Measurements from ENCODE around the gene CCDC171. TPM values are rescaled to one million over a fixed set of nuclear protein-coding genes. Genes with fewer than 3 reads are reported as not detected.

CCDC171 gene
- total RNA-seq, 1 experiment from 2014 or later, result 2.4 TPM

- H3K4me1 Mint-ChIP-seq, result peaks cover 48 to 56% of the 10 kb centered on the region in 2 experiments
- peak within 1 kb of the TSS; percentile 85 for H2BK5ac ChIP-seq (ENCODE audit: insufficient read length, low read length)
Measured at GRCh38 chr9:15510789-15511575, 41.9 kb upstream of the CCDC171 start, which contains the start of gene PSIP1. PSIP1 (minus strand) TSS chr9:15510970; CDS start chr9:15510188, 782 bp downstream.

More at GRCh38 chr9:15510789-15511575, 41.9 kb upstream of the CCDC171 start, which contains the start of gene PSIP1:
- H3K4me3 Mint-ChIP-seq, result peak within 1 kb of the TSS; percentile 94 to 95
- TF ChIP-seq CTCF (conservative IDR thresholded peaks at IDR 0.05), result no peak
- Histone ChIP-seq H2BK20ac (ENCODE audit: low read depth, low read length, poor library complexity, severe bottlenecking) (no peak within 1 kb of the TSS), H3K4me1 (ENCODE audit: insufficient read depth, low read length) (peaks cover 2% of the 10 kb centered on the region; the same call in 1 of the 2 replicates), H3K14ac (ENCODE audit: insufficient read depth, low read length) (peak within 1 kb of the TSS; percentile 90), H3T11ph (ENCODE audit: low read length) (no peak within 1 kb of the TSS), H3K18ac (ENCODE audit: insufficient read length, low read depth, low read length) (peak within 1 kb of the TSS; percentile 93), H4K8ac (replicated peaks; ENCODE audit: insufficient read length, low read depth, low read length) (no peak within 1 kb of the TSS), H2AK5ac (ENCODE audit: insufficient read length, low read length) (no peak within 1 kb of the TSS), H2AFZ (ENCODE audit: low read length) (no peak within 1 kb of the TSS), H3K56ac (ENCODE audit: insufficient read length, low read depth, low read length) (no peak within 1 kb of the TSS), H3K9ac (ENCODE audit: extremely low read depth, insufficient read length, low read length) (peak within 1 kb of the TSS; percentile 95), H3K27me3 (ENCODE audit: insufficient read depth, low read length) (no peaks in the 10 kb centered on the region), H3K79me2 (ENCODE audit: insufficient read depth, low read length) (peaks cover 35% of the 10 kb centered on the region; the same call in 1 of the 2 replicates), H3K23me2 (ENCODE audit: insufficient read length, low read depth, low read length, poor library complexity, severe bottlenecking) (peaks cover 10% of the 10 kb centered on the region), H4K5ac (ENCODE audit: insufficient read length, low read depth, low read length) (peak within 1 kb of the TSS; percentile 8), H4K91ac (ENCODE audit: insufficient read length, low read depth, low read length) (no peak within 1 kb of the TSS), H2BK120ac (ENCODE audit: low read depth, low read length, poor library complexity, severe bottlenecking) (peak within 1 kb of the TSS; percentile 72), H3K4ac (ENCODE audit: low read depth, low read length) (no peak within 1 kb of the TSS; the same call in 1 of the 2 replicates), H3K9me3 (ENCODE audit: control insufficient read depth, low read depth, low read length) (no peaks in the 10 kb centered on the region), H2BK12ac (ENCODE audit: insufficient read length, low read depth, low read length) (no peak within 1 kb of the TSS), H3K4me2 (ENCODE audit: insufficient read depth, insufficient read length, low read length) (peak within 1 kb of the TSS; percentile 57), H3K23ac (ENCODE audit: insufficient read length, low read depth, low read length) (no peak within 1 kb of the TSS), H3K27ac (ENCODE audit: insufficient read length, low read depth, low read length) (peak within 1 kb of the TSS; percentile 78), H4K20me1 (ENCODE audit: control insufficient read depth, insufficient read depth, insufficient read length) (no peaks in the 10 kb centered on the region), H3K79me1 (ENCODE audit: insufficient read depth, low read depth, low read length, poor library complexity, severe bottlenecking) (no peaks in the 10 kb centered on the region), H2BK15ac (ENCODE audit: low read depth, low read length) (no peak within 1 kb of the TSS)
- H3K9me3 Mint-ChIP-seq, result peaks cover 0 to 2% of the 10 kb centered on the region in 2 experiments; a peak in 2 of 5 replicates
- H3K36me3 Mint-ChIP-seq (ENCODE audit: insufficient read depth in 1 of 3, low read depth in 3 of 3), result peaks cover 35 to 39% (median 39%) of the 10 kb centered on the region in 3 experiments
- DNase-seq, result peak; percentile 84
- WGBS (ENCODE audit: extremely low coverage, insufficient read length, low lambda C conversion rate), result no CpG with 5 or more reads among the region's 72 CpGs
- no peaks in the 10 kb centered on the region for H3K27me3 Mint-ChIP-seq (ENCODE audit: low read depth)
- H3K27ac Mint-ChIP-seq, result peak within 1 kb of the TSS; percentile 100

All from H9 (cell line).